ENCODE data around the gene LRRC28. TPM values are rescaled to one million over a fixed set of nuclear protein-coding genes. Genes with fewer than 3 reads are reported as not detected.

The LRRC28 gene
- total and polyA plus RNA-seq, 5 donors = 13.7 to 30.9 (median 30.5) TPM

- 57% methylated on average over 8 of the region's 8 CpGs for WGBS
- intact Hi-C loops (cut with DNase I) = no loop called here
- Histone ChIP-seq H3K4me1 (ENCODE audit: control insufficient read depth, insufficient read depth, low read length) (peaks cover 2% of the 10 kb centered on the region), H3K4me3 (ENCODE audit: low read length) (peak overlapping the region; percentile 36), H3K27ac (ENCODE audit: low read length) (peak overlapping the region; percentile 49), H3K9me3 (ENCODE audit: control insufficient read depth, low read length) (no peaks in the 10 kb centered on the region), H3K27me3 (ENCODE audit: control insufficient read depth, insufficient read depth) (no peaks in the 10 kb centered on the region)
- ATAC-seq (peak; percentile 81 to 87), DNase-seq (no peak)
Measured at GRCh38 chr15:99306694-99307338, 55.5 kb downstream of the LRRC28 start.

GRCh38 chr15:99307735-99308134 lies 56.5 kb downstream of the LRRC28 start:
- ATAC-seq (no peak), DNase-seq (no peak)
- 41% methylated on average over 6 of the region's 6 CpGs for WGBS
- Histone ChIP-seq H3K27me3 (ENCODE audit: control insufficient read depth, insufficient read depth) (no peaks in the 10 kb centered on the region), H3K4me1 (ENCODE audit: control insufficient read depth, insufficient read depth, low read length) (peaks cover 2% of the 10 kb centered on the region), H3K4me3 (ENCODE audit: low read length) (peak overlapping the region; percentile 2), H3K27ac (ENCODE audit: low read length) (no peak overlapping the region), H3K9me3 (ENCODE audit: control insufficient read depth, low read length) (no peaks in the 10 kb centered on the region)
- intact Hi-C loops (cut with DNase I) = no loop called here

- no peak overlapping the region for H3K27ac ChIP-seq (ENCODE audit: low read length)
- WGBS = 96% methylated on average over 5 of the region's 5 CpGs
- peaks cover 1% of the 10 kb centered on the region for H3K9me3 ChIP-seq (ENCODE audit: control insufficient read depth, low read length)
- intact Hi-C loops (cut with DNase I) = no loop called here
- H3K4me3 ChIP-seq (ENCODE audit: low read length) = no peak overlapping the region
- DNase-seq (no peak), ATAC-seq (no peak)
- H3K27me3 ChIP-seq (ENCODE audit: control insufficient read depth, insufficient read depth) = no peaks in the 10 kb centered on the region
- peaks cover 2% of the 10 kb centered on the region for H3K4me1 ChIP-seq (ENCODE audit: control insufficient read depth, insufficient read depth, low read length)
Measured at GRCh38 chr15:99310745-99311144, 59.5 kb downstream of the LRRC28 start.

GRCh38 chr15:99312228-99312627 lies 60.9 kb downstream of the LRRC28 start:
- no peak overlapping the region for H3K27ac ChIP-seq (ENCODE audit: low read length)
- no peak for DNase-seq
- no peak for ATAC-seq
- H3K27me3 ChIP-seq (ENCODE audit: control insufficient read depth, insufficient read depth) = no peaks in the 10 kb centered on the region
- intact Hi-C loops (cut with DNase I) = no loop called here
- H3K4me1 ChIP-seq (ENCODE audit: control insufficient read depth, insufficient read depth, low read length) = no peaks in the 10 kb centered on the region
- peaks cover 1% of the 10 kb centered on the region for H3K9me3 ChIP-seq (ENCODE audit: control insufficient read depth, low read length)
- no peak overlapping the region for H3K4me3 ChIP-seq (ENCODE audit: low read length)
- 93% methylated on average over 2 of the region's 2 CpGs for WGBS

- no peak overlapping the region for H3K27ac ChIP-seq (ENCODE audit: low read length)
- intact Hi-C loops (cut with DNase I) = no loop called here
- 98% methylated on average over 3 of the region's 3 CpGs for WGBS
- H3K4me3 ChIP-seq (ENCODE audit: low read length) = no peak overlapping the region
- no peak for DNase-seq
- H3K9me3 ChIP-seq (ENCODE audit: control insufficient read depth, low read length) = peaks cover 1% of the 10 kb centered on the region
- no peaks in the 10 kb centered on the region for H3K27me3 ChIP-seq (ENCODE audit: control insufficient read depth, insufficient read depth)
- no peak for ATAC-seq
- H3K4me1 ChIP-seq (ENCODE audit: control insufficient read depth, insufficient read depth, low read length) = no peaks in the 10 kb centered on the region
Measured at GRCh38 chr15:99312794-99313193, 61.5 kb downstream of the LRRC28 start.

GRCh38 chr15:99315636-99316035 lies 64.4 kb downstream of the LRRC28 start:
- intact Hi-C loops (cut with DNase I) = no loop called here
- 92% methylated on average over 2 of the region's 2 CpGs for WGBS
- peaks cover 1% of the 10 kb centered on the region for H3K9me3 ChIP-seq (ENCODE audit: control insufficient read depth, low read length)
- DNase-seq (no peak), ATAC-seq (no peak)
- no peak overlapping the region for H3K4me3 ChIP-seq (ENCODE audit: low read length)
- no peaks in the 10 kb centered on the region for H3K27me3 ChIP-seq (ENCODE audit: control insufficient read depth, insufficient read depth)
- H3K27ac ChIP-seq (ENCODE audit: low read length) = no peak overlapping the region
- H3K4me1 ChIP-seq (ENCODE audit: control insufficient read depth, insufficient read depth, low read length) = no peaks in the 10 kb centered on the region

GRCh38 chr15:99320374-99321215 lies 69.3 kb downstream of the LRRC28 start:
- no peaks in the 10 kb centered on the region for H3K4me1 ChIP-seq (ENCODE audit: control insufficient read depth, insufficient read depth, low read length)
- DNase-seq (no peak), ATAC-seq (no peak)
- WGBS = 74% methylated on average over 1 of the region's 1 CpG
- no peak overlapping the region for H3K27ac ChIP-seq (ENCODE audit: low read length)
- no peak overlapping the region for H3K4me3 ChIP-seq (ENCODE audit: low read length)
- H3K27me3 ChIP-seq (ENCODE audit: control insufficient read depth, insufficient read depth) = no peaks in the 10 kb centered on the region
- intact Hi-C loops (cut with DNase I) = no loop called here
- no peaks in the 10 kb centered on the region for H3K9me3 ChIP-seq (ENCODE audit: control insufficient read depth, low read length)

GRCh38 chr15:99321468-99321867 lies 70.2 kb downstream of the LRRC28 start:
- Histone ChIP-seq H3K4me1 (ENCODE audit: control insufficient read depth, insufficient read depth, low read length) (no peaks in the 10 kb centered on the region), H3K9me3 (ENCODE audit: control insufficient read depth, low read length) (no peaks in the 10 kb centered on the region), H3K27ac (ENCODE audit: low read length) (no peak overlapping the region), H3K27me3 (ENCODE audit: control insufficient read depth, insufficient read depth) (no peaks in the 10 kb centered on the region), H3K4me3 (ENCODE audit: low read length) (no peak overlapping the region)
- DNase-seq = no peak
- WGBS = 94% methylated on average over 1 of the region's 1 CpG
- intact Hi-C loops (cut with DNase I) = no loop called here
- ATAC-seq = no peak

GRCh38 chr15:99322643-99323405 lies 71.5 kb downstream of the LRRC28 start:
- 81% methylated on average over 2 of the region's 2 CpGs for WGBS
- Histone ChIP-seq H3K27ac (ENCODE audit: low read length) (no peak overlapping the region), H3K27me3 (ENCODE audit: control insufficient read depth, insufficient read depth) (no peaks in the 10 kb centered on the region), H3K4me1 (ENCODE audit: control insufficient read depth, insufficient read depth, low read length) (no peaks in the 10 kb centered on the region), H3K9me3 (ENCODE audit: control insufficient read depth, low read length) (no peaks in the 10 kb centered on the region), H3K4me3 (ENCODE audit: low read length) (no peak overlapping the region)
- intact Hi-C loops (cut with DNase I) = no loop called here
- ATAC-seq = no peak
- no peak for DNase-seq

GRCh38 chr15:99324082-99324620 lies 72.9 kb downstream of the LRRC28 start:
- intact Hi-C loops (cut with DNase I) = no loop called here
- H3K4me1 ChIP-seq (ENCODE audit: control insufficient read depth, insufficient read depth, low read length) = no peaks in the 10 kb centered on the region
- ATAC-seq (peak; percentile 79 to 83), DNase-seq (no peak)
- no peaks in the 10 kb centered on the region for H3K27me3 ChIP-seq (ENCODE audit: control insufficient read depth, insufficient read depth)
- H3K27ac ChIP-seq (ENCODE audit: low read length) = no peak overlapping the region
- no peaks in the 10 kb centered on the region for H3K9me3 ChIP-seq (ENCODE audit: control insufficient read depth, low read length)
- no peak overlapping the region for H3K4me3 ChIP-seq (ENCODE audit: low read length)
- WGBS = 49% methylated on average over 9 of the region's 9 CpGs

- no peak for ATAC-seq
- no peaks in the 10 kb centered on the region for H3K27me3 ChIP-seq (ENCODE audit: control insufficient read depth, insufficient read depth)
- no peaks in the 10 kb centered on the region for H3K9me3 ChIP-seq (ENCODE audit: control insufficient read depth, low read length)
- DNase-seq = no peak
- H3K27ac ChIP-seq (ENCODE audit: low read length) = no peak overlapping the region
- no peaks in the 10 kb centered on the region for H3K4me1 ChIP-seq (ENCODE audit: control insufficient read depth, insufficient read depth, low read length)
- intact Hi-C loops (cut with DNase I) = no loop called here
- 97% methylated on average over 1 of the region's 1 CpG for WGBS
- H3K4me3 ChIP-seq (ENCODE audit: low read length) = no peak overlapping the region
Measured at GRCh38 chr15:99324700-99325099, 73.4 kb downstream of the LRRC28 start.

All from right cardiac atrium (tissue), 5 donors.